Muscle layer of colon (tissue), 2 donors: Measurements from ENCODE around the gene FBXO41.
"Not testable (repeated sequence)": the region's sequence is repeated elsewhere in the genome, so short reads cannot be mapped to it uniquely, and the experiment has no call there.

ENCODE experiments used
- H3K27ac ChIP-seq: one replicate; pipeline ENCODE4 v1.7.0; 2013; ENCODE audit warnings: low read depth, mild to moderate bottlenecking, low read length, moderate library complexity
- H3K27me3 ChIP-seq, 2 donors: one replicate each; pipeline ENCODE4 v1.7.0; 2013; ENCODE audit warnings: low read length in 2 of 2, mild to moderate bottlenecking in 2 of 2; ENCODE audit not compliant: insufficient read depth in 2 of 2, control insufficient read depth in 1 of 2
- H3K36me3 ChIP-seq: one replicate; pipeline ENCODE4 v1.7.0; 2013; ENCODE audit warnings: mild to moderate bottlenecking, low read length; ENCODE audit not compliant: insufficient read depth
- H3K4me1 ChIP-seq: one replicate; pipeline ENCODE4 v1.7.0; 2013; ENCODE audit warnings: mild to moderate bottlenecking, low read length; ENCODE audit not compliant: insufficient read depth
- H3K4me3 ChIP-seq, 2 donors: one replicate each; pipeline ENCODE4 v1.7.0; 2013; ENCODE audit warnings: low read length in 2 of 2, low read depth in 1 of 2, mild to moderate bottlenecking in 1 of 2, moderate library complexity in 1 of 2
- H3K9ac ChIP-seq: one replicate; pipeline ENCODE4 v1.7.0; 2013; ENCODE audit warnings: low read length
- H3K9me3 ChIP-seq: one replicate; pipeline ENCODE4 v1.7.0; 2013; ENCODE audit warnings: mild to moderate bottlenecking, low read length
- donor health status: abdominal sarcoma.
- donor health status: Adenocarcinoma of cecum.

FBXO41 gene

GRCh38 chr2:73267008-73267407 is 17.3 kb downstream of the FBXO41 start:
- H3K9ac ChIP-seq: no peak overlapping the region

GRCh38 chr2:73266061-73266901 is 18.0 kb downstream of the FBXO41 start:
- Histone ChIP-seq H3K36me3 (no peaks in the 10 kb centered on the region), H3K27me3 (peaks cover 0 to 17% of the 10 kb centered on the region in 2 donors), H3K27ac (no peak overlapping the region), H3K9me3 (no peaks in the 10 kb centered on the region), H3K4me3 (no peak overlapping the region), H3K4me1 (no peaks in the 10 kb centered on the region), H3K9ac (no peak overlapping the region)

More at GRCh38 chr2:73267008-73267407, 17.3 kb downstream of the FBXO41 start:
- Histone ChIP-seq H3K4me3 (no peak overlapping the region), H3K4me1 (no peaks in the 10 kb centered on the region), H3K27me3 (peaks cover 0 to 17% of the 10 kb centered on the region in 2 donors), H3K36me3 (no peaks in the 10 kb centered on the region), H3K9me3 (no peaks in the 10 kb centered on the region), H3K27ac (no peak overlapping the region)

GRCh38 chr2:73265298-73266060 is 18.8 kb downstream of the FBXO41 start:
- Histone ChIP-seq H3K4me3 (no peak overlapping the region), H3K9me3 (no peaks in the 10 kb centered on the region), H3K27me3 (peaks cover 0 to 17% of the 10 kb centered on the region in 2 donors), H3K4me1 (no peaks in the 10 kb centered on the region), H3K36me3 (no peaks in the 10 kb centered on the region), H3K27ac (no peak overlapping the region), H3K9ac (no peak overlapping the region)

- H3K36me3 ChIP-seq: no peaks in the 10 kb centered on the region
- H3K9me3 ChIP-seq: no peaks in the 10 kb centered on the region
- no peak overlapping the region for H3K9ac ChIP-seq
- peaks cover 0 to 17% of the 10 kb centered on the region in 2 donors for H3K27me3 ChIP-seq
- H3K4me1 ChIP-seq: no peaks in the 10 kb centered on the region
- H3K27ac ChIP-seq: no peak overlapping the region
- no peak overlapping the region for H3K4me3 ChIP-seq
Observed at GRCh38 chr2:73264783-73265182, 19.5 kb downstream of the FBXO41 start.

- Histone ChIP-seq H3K4me1 (no peaks in the 10 kb centered on the region), H3K27ac (no peak overlapping the region), H3K36me3 (no peaks in the 10 kb centered on the region), H3K9me3 (no peaks in the 10 kb centered on the region), H3K9ac (no peak overlapping the region), H3K4me3 (no peak overlapping the region), H3K27me3 (peaks cover 0 to 17% of the 10 kb centered on the region in 2 donors)
Observed at GRCh38 chr2:73264332-73264606, 20.0 kb downstream of the FBXO41 start.

GRCh38 chr2:73263540-73264331 is 20.5 kb downstream of the FBXO41 start:
- Histone ChIP-seq H3K36me3 (no peaks in the 10 kb centered on the region), H3K4me3 (no peak overlapping the region), H3K9me3 (no peaks in the 10 kb centered on the region), H3K27ac (no peak overlapping the region), H3K27me3 (peaks cover 0 to 12% of the 10 kb centered on the region in 2 donors), H3K4me1 (no peaks in the 10 kb centered on the region), H3K9ac (no peak overlapping the region)

- not testable (repeated sequence) for H3K36me3 ChIP-seq, H3K9me3 ChIP-seq, H3K27me3 ChIP-seq, H3K27ac ChIP-seq, H3K9ac ChIP-seq, H3K4me3 ChIP-seq, H3K4me1 ChIP-seq
Observed at GRCh38 chr2:73262691-73263429, 21.4 kb downstream of the FBXO41 start.

GRCh38 chr2:73262108-73262651 is 22.1 kb downstream of the FBXO41 start:
- Histone ChIP-seq H3K27me3 (peaks cover 0 to 5% of the 10 kb centered on the region in 2 donors), H3K36me3 (no peaks in the 10 kb centered on the region), H3K27ac (no peak overlapping the region), H3K4me3 (no peak overlapping the region), H3K9me3 (no peaks in the 10 kb centered on the region), H3K4me1 (no peaks in the 10 kb centered on the region), H3K9ac (no peak overlapping the region)

GRCh38 chr2:73260338-73260984 is 23.8 kb downstream of the FBXO41 start:
- Histone ChIP-seq H3K27me3 (no peaks in the 10 kb centered on the region), H3K4me1 (no peaks in the 10 kb centered on the region)

GRCh38 chr2:73259704-73260337 is 24.5 kb downstream of the FBXO41 start:
- H3K4me1 ChIP-seq: no peaks in the 10 kb centered on the region
- no peak overlapping the region for H3K27ac ChIP-seq
- no peaks in the 10 kb centered on the region for H3K27me3 ChIP-seq
- H3K4me3 ChIP-seq: no peak overlapping the region
- no peaks in the 10 kb centered on the region for H3K36me3 ChIP-seq
- no peak overlapping the region for H3K9ac ChIP-seq
- H3K9me3 ChIP-seq: no peaks in the 10 kb centered on the region

More at GRCh38 chr2:73260338-73260984, 23.8 kb downstream of the FBXO41 start:
- Histone ChIP-seq H3K9ac (no peak overlapping the region), H3K4me3 (no peak overlapping the region), H3K27ac (no peak overlapping the region), H3K36me3 (no peaks in the 10 kb centered on the region), H3K9me3 (no peaks in the 10 kb centered on the region)
